NCI-H2196 (cell line): Measurements from ENCODE around the gene PTPRB.

ENCODE experiments used
- DNase-seq: peaks from one replicate; lab custom pipeline; 2025; ENCODE audit not compliant: unreplicated experiment; lab: John Stamatoyannopoulos, UW

Gene PTPRB

DNA sequence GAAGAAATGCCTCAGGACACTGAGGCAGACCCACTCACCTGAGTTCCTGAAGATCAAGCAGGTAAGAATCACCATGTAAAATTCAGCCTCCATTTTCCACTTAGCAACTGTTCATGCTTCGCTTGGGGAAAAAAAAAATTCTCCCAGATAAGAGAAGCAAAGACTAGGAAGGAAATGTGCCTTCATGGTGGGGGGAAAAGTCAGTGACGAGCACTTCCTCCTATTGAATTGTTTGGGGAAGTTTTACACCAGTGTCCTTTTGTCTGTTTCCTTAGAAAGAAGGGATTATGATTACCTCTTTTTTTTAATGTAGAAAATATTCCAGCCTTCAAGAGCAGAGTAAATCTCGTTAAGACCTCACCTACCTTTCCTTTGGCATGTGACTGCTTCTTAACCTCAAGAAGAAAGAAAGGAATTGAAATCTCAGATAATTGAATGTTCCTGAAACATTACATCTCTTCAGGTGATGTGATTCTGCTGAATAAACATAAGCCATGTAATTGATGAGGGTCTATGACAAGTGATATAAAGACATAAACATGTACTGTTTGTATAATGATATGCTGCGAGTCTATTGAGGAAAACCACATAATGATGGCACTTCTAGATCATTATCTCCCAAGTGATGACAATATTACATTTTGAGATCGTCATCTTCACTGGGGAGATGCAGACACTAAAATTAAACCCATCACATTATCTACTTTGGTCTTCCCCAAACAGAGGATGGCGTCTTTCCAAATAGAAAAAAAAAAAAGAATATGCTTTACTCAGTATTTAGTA lies at the start of gene PTPRB:
PTPRB (minus strand) TSS at position 127 of the 783 bp plus-strand sequence; CDS start at position 93, 34 bp downstream.
- no peak for DNase-seq

GRCh38 chr12:70686907-70687306 lies 49.7 kb upstream of the PTPRB start:
- no peak for DNase-seq

DNA sequence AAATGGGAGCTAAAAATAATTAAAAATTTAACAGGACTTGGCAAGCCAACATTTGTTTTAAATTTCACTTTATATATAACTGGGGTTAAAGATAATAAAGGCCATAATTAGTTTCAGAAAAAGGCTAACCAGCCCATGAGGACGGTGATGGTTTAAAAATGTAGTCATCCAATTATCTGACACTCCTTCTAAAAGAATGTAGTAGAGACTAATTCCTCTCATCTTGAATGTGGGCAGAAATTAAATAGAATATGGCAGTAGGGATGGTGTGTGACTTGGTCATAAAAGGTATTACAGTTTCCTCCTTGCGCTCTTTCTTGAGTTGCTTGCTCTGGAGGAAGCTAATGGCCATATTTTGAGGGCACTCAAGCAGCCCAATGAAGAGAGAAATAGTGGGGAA lies 49.1 kb upstream of the PTPRB start:
- no peak for DNase-seq

GRCh38 chr12:70683976-70684375 lies 46.7 kb upstream of the PTPRB start:
- no peak for DNase-seq

DNA sequence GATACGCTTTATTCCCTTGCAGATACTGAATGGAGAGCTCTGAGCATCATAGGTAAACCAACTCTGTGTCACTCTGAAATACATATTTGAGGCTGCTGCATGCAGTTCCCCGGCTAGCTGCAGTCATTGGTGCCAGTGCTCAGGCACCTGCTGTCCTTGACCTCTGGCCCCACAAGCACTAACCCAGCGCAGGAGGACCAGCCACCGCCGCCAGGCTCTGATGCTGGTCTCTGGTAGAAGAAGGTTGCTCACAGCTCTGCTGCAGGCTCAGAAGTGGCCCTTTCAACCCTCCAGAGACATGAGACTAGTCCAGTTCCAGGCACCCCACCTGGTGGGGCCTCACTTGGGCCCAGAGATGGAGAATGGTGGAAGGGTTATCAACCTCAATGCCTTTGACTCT lies 34.5 kb upstream of the PTPRB start:
- no peak for DNase-seq

DNA sequence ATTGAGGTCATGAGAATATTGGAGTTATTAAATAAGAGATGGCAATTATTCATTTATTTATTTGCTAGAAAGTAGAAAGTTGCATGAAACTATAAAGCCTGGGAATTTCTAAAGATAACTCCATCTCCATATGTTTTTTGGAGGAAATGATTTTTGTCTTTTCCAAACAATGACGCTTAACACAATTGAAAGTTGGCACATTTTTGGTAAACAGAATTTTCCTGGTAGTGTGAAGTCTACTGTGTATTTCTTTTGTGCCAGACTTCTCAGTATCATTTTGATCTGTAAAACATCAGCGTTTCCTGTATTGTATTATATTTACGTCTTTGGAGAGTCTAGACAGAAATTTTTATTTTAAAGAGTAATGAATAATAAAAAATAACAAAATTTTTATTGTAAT lies 33.7 kb upstream of the PTPRB start:
- DNase-seq = no peak

- no peak for DNase-seq
Measured at GRCh38 chr12:70667253-70667652, 30.0 kb upstream of the PTPRB start.

DNA sequence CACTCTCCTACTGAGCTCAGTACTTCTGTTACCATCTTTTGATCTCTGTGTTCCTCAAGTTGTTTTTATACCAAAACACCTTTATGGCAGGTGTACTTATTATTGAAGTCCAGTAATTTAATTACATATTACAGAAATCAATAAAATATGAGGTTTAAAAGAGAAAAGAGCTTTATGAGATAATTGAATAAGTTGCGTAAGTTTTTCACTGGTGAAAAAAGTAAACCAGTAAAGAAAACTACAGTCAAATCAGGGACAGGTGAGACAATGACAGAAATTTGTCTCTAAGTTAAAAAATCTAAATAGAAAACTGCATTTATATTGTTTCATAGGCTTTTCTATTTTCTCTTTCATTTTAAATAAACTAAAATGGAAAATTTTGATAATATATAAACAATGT lies 29.1 kb upstream of the PTPRB start:
- no peak for DNase-seq

DNA sequence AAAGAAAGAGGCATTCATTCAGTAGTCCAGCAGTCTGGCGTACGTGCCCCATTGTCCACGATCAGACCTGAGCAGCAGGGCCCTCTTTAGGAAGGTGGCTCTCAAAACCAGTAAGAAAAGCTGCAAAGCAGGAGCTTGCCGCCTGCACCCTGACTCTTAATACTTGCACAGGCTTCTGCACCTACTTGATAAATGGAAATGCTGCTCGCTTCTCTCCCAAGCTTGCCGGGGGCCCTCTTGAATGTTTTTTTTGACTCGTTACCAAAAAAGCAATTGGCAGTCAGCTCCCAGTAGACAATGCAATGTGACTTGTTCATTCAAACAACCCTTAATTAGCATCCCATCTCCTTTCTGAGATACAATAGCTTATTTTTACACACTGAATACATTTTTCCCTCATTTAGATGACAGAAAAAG lies 27.2 kb upstream of the PTPRB start:
- DNase-seq = no peak

DNA sequence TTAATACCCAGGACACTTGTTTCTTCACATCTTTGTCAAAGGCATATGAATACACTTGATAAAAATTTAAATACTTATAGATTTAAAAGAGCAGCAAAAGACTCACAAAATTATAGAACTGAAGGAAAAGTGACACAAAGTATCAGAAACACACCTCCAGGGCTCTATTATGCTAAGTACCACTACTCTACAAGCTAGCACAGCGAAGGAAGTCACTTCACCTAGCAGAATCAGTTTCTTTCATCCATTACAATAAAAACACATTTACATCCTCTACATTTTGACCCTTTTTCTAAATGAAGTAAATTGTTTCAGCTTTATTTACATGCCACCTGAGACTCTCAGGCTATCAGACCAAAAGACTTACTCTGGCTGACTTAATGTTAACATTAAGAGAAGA lies 26.6 kb upstream of the PTPRB start:
- no peak for DNase-seq

DNA sequence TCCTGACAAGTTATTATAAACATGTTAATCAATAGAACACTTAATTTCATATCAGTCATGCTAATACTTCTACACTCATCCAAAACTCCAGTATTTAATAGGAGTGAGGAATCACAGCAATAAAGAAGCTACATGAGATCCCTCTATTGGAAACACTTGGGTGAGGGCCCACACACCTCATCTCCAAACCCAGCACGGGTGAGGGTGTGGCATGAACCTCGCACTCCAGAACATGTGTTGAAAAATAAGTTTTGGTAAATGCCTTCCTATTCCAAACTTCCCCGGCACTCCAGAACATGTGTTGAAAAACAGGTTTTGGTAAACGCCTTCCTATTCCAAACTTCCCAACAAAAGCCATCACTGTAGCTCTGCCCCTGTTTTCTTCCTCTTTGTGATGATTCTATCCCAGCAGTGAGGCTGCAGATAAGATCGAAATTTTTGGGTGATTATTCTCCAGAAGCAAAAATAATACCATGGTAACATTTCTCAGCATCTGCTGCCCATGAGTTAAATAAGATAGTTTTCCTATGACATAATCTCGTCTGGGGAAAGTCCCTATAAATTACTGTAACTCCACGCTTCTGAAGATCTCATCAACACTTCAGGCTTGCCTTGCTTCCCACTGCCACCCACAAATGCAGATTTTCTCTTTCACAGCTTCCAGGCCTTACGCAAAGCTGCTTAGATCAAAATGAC lies 24.4 kb upstream of the PTPRB start:
- DNase-seq = no peak

GRCh38 chr12:70660620-70661219 lies 23.5 kb upstream of the PTPRB start:
- no peak for DNase-seq

DNA sequence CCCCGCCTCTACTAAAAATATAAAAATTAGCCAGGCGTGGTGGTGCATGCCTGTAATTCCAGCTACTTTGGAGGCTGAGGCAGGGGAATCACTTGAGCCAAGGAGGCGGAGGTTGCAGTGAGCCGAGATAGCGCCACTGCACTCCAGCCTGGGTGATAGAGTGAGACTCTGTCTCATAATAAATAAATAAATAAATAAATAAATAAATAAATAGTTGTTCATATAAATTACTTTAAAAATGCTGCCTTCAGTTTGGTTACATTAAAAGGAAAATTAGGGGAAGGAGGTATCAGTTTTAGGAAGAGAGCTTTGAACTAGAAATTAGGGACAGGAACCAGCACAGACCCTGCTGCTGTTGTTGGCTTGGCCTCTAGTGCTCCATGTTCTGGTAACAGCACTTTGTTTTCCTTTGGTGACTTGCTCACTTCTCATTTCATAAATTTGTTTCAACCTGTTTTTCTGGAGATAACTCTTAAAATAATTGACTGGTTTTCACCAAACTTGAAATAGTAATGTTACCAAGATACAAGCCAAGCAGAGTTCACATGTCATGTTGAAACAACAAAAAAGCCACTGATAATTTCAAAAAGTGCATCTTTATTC lies 22.9 kb upstream of the PTPRB start:
- no peak for DNase-seq

DNA sequence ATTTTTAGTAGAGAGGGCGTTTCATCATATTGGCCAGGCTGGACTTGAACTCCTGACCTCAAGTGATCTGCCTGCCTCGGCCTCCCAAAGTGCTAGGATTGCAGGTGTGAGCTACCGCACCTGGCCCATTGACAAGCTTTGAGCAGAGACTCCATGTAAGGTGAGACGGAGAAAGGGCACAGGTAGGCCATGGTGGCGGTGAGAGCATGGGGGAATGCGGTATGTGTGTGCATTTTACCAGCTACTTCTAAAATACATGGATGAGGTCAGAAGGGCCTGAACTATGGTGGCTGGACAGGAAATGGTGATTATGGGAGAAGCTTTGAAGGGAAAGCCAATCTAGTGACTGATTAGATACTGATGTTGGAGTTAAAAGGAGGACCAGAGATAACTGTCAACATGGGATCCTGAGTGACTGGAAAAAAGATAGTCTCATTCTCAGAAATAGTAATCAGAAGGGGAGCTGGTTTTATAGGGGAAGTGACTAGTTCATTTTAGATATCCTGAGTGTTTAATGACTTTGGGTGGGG lies 21.9 kb upstream of the PTPRB start:
- no peak for DNase-seq

- DNase-seq = no peak
Measured at GRCh38 chr12:70657616-70658286, 20.5 kb upstream of the PTPRB start.

DNA sequence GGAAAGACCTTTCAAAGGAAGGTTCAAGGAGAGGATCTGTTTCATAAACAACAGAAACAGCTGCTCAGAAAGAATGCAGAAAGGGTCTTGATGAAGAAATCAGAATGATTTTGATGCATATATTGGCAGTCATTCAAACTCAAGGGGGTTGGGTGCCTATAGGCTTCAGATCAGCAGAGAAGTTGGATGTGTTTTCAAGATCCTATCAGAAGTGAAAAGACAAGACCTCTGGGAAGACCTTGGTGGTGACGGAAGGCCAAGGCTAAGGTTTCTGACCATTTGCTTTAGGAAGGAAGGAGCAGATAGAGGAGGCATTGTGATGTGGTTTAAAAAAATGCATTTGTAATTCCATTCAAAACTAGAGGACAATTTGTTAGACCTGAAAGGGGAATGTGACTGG lies 15.2 kb upstream of the PTPRB start:
- no peak for DNase-seq

DNA sequence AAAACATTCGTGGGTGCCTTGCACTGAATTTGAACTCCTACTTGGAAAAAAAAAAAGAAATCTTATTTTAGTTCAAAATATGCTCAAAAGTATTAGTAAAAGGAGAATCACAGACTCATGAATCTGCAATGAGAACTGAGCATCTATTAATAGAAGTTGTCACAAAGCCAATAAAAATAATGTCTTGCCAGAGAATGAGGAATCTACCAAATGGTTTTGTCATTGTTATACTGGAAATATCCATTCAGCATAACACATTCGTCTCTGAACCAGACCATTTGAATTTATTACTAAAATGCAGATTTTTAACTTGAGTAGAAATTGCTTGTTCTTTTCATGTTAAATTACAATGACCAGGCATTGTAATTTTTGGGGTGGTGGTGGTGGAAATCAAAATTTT lies 11.6 kb upstream of the PTPRB start:
- DNase-seq = no peak

DNA sequence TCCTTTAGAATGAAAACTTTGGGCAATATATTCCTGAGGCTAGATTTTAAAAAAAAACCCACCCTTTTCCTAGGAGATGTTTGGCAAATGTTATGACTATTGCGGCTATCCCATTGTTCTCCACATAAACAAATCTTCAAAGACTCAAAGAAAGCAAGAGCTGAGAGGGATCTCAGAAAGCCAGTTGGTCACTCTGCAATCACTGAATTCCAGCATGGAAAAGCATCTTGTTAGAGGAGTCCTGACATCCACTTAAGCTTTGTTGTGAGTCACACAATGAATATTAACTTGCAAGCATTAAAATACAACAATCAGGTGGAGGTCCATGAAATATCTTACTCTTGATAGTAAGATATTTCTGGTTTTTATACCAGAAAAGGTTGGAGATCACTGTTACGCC lies 11.0 kb upstream of the PTPRB start:
- no peak for DNase-seq

GRCh38 chr12:70646850-70647249 lies 9.6 kb upstream of the PTPRB start:
- DNase-seq = no peak

- DNase-seq = no peak
Measured at GRCh38 chr12:70645494-70646317, 8.5 kb upstream of the PTPRB start.
